ENCODE measurements around the gene ERGIC1.
"Not testable (repeated sequence)": the region's sequence is repeated elsewhere in the genome, so short reads cannot be mapped to it uniquely, and the experiment has no call there.

The ERGIC1 gene

GRCh38 chr5:172881691-172882370 is 47.8 kb downstream of the ERGIC1 start:
- DNase-seq (ENCODE audit: low spot score) = peak; percentile 19

GRCh38 chr5:172883066-172883465 is 49.0 kb downstream of the ERGIC1 start:
- DNase-seq (ENCODE audit: low spot score) = no peak

- DNase-seq (ENCODE audit: low spot score) = no peak
These were observed 51.7 kb downstream of the ERGIC1 start for GRCh38 chr5:172885597-172886340.

GRCh38 chr5:172886476-172886875 is 52.4 kb downstream of the ERGIC1 start:
- DNase-seq (ENCODE audit: low spot score) = no peak

GRCh38 chr5:172886974-172887501 is 53.0 kb downstream of the ERGIC1 start:
- no peak for DNase-seq (ENCODE audit: low spot score)

- no peak for DNase-seq (ENCODE audit: low spot score)
These were observed 53.6 kb downstream of the ERGIC1 start for GRCh38 chr5:172887692-172888091.

- DNase-seq (ENCODE audit: low spot score) = no peak
These were observed 56.6 kb downstream of the ERGIC1 start for GRCh38 chr5:172890659-172891058.

GRCh38 chr5:172891716-172892421 is 57.8 kb downstream of the ERGIC1 start:
- no peak for DNase-seq (ENCODE audit: low spot score)

- no peak for DNase-seq (ENCODE audit: low spot score)
These were observed 58.7 kb downstream of the ERGIC1 start for GRCh38 chr5:172892713-172893112.

GRCh38 chr5:172894767-172895388 is 60.8 kb downstream of the ERGIC1 start:
- DNase-seq (ENCODE audit: low spot score) = no peak

GRCh38 chr5:172895549-172895948 is 61.5 kb downstream of the ERGIC1 start:
- DNase-seq (ENCODE audit: low spot score) = no peak

- DNase-seq (ENCODE audit: low spot score) = no peak
These were observed 62.4 kb downstream of the ERGIC1 start for GRCh38 chr5:172896465-172896864.

- not testable (repeated sequence) for DNase-seq (ENCODE audit: low spot score)
These were observed 63.0 kb downstream of the ERGIC1 start for GRCh38 chr5:172897067-172897466.

- no peak for DNase-seq (ENCODE audit: low spot score)
These were observed 63.6 kb downstream of the ERGIC1 start for GRCh38 chr5:172897481-172898217.

- DNase-seq (ENCODE audit: low spot score) = no peak
These were observed 64.3 kb downstream of the ERGIC1 start for GRCh38 chr5:172898218-172898842.

GRCh38 chr5:172898843-172899369 is 64.9 kb downstream of the ERGIC1 start:
- DNase-seq (ENCODE audit: low spot score) = no peak

- no peak for DNase-seq (ENCODE audit: low spot score)
These were observed 65.4 kb downstream of the ERGIC1 start for GRCh38 chr5:172899436-172899835.

- DNase-seq (ENCODE audit: low spot score) = no peak
These were observed 67.1 kb downstream of the ERGIC1 start for GRCh38 chr5:172901012-172901780.

- no peak for DNase-seq (ENCODE audit: low spot score)
These were observed 67.9 kb downstream of the ERGIC1 start for GRCh38 chr5:172901788-172902496.
